Esophagus muscularis mucosa (tissue), 4 donors: Measurements from ENCODE around the gene TBC1D16. TPM values are rescaled to one million over a fixed set of nuclear protein-coding genes. Genes with fewer than 3 reads are reported as not detected.
A peak's percentile ranks its signal among the peaks of the same experiment; 100 is the strongest.

Source experiments
- DNase-seq: peaks from one replicate; pipeline ENCODE4 v3.0.0-alpha.2; 2017; ENCODE audit errors: extremely low spot score
- H3K27ac ChIP-seq, 4 donors: fragments of 200-600 bp; sonication (generic); replicated peaks in 1 of 4; 1 replicate in 3 of 4; 2 replicates in 1 of 4; pipeline ENCODE4 v1.5.1; 2016 to 2019; ENCODE audit warnings: mild to moderate bottlenecking in 1 of 4
- H3K27me3 ChIP-seq, 4 donors: fragments of 200-600 bp; sonication (generic); one replicate each; pipeline versions ENCODE4 v1.5.1 to v1.6.0; 2016 to 2019
- H3K36me3 ChIP-seq, 4 donors: fragments of 200-600 bp; sonication (generic); one replicate each; pipeline ENCODE4 v1.5.1; 2016 to 2019
- H3K4me1 ChIP-seq, 4 donors: fragments of 200-600 bp; sonication (generic); one replicate each; pipeline ENCODE4 v1.5.1; 2016 to 2019
- H3K4me3 ChIP-seq, 4 donors: fragments of 200-600 bp; sonication (generic); 1 replicate in 2 of 4; 2 replicates in 2 of 4; pipeline ENCODE4 v1.5.1; 2016 to 2019; ENCODE audit warnings: mild to moderate bottlenecking in 4 of 4, moderate library complexity in 1 of 4
- H3K9me3 ChIP-seq, 4 donors: fragments of 200-600 bp; sonication (generic); 1 replicate in 3 of 4; 2 replicates in 1 of 4; pipeline ENCODE4 v1.5.1; 2016 to 2019
- EP300 ChIP-seq: sonication (generic); formaldehyde crosslinking; IDR thresholded peaks from one replicate; pipeline ENCODE4 v1.6.1; 2017; ENCODE audit warnings: antibody characterized with exemption
- POLR2A ChIP-seq: fragments of 450-650 bp; IDR thresholded peaks from one replicate; pipeline ENCODE4 v1.6.1; 2017; ENCODE audit warnings: antibody characterized with exemption, moderate library complexity, mild to moderate bottlenecking, low read depth
- POLR2AphosphoS5 ChIP-seq, 2 donors: sonication (generic); formaldehyde crosslinking; IDR thresholded peaks; one replicate each; pipeline ENCODE4 v1.6.1; 2017; ENCODE audit warnings: antibody characterized with exemption in 2 of 2
- WGBS: methylation state at CpG from one replicate; pipeline ENCODE4 v1.1.5; 2018; 5-methylcytosine and 5-hydroxymethylcytosine counted together
- intact Hi-C: fragments of 100-400 bp; cut with DNase I; formaldehyde crosslinking; loops from one replicate; pipeline ENCODE4 v1.15.1; 2023
- total RNA-seq, 4 donors: library from RNA; depleted of rRNA; stranded (reverse); fragments of >200 nt; gene quantifications; one replicate each; pipeline versions ENCODE4 v1.1.0 to v1.2.1, GENCODE V29; 2016
- TF ChIP-seq, protein P1 (sequence below), 3 experiments: fragments of 200-600 bp in 2 of 3; fragments of 450-650 bp in 1 of 3; sonication (generic) in 2 of 3; IDR thresholded peaks; one replicate each; pipeline ENCODE4 v1.5.1; 2017 to 2019; ENCODE audit warnings: antibody characterized with exemption in 3 of 3, mild to moderate bottlenecking in 2 of 3, moderate library complexity in 1 of 3

TBC1D16 gene
- total RNA-seq, 4 donors from 2014 or later, result 30.3 to 37.4 (median 33.2) TPM

DNA sequence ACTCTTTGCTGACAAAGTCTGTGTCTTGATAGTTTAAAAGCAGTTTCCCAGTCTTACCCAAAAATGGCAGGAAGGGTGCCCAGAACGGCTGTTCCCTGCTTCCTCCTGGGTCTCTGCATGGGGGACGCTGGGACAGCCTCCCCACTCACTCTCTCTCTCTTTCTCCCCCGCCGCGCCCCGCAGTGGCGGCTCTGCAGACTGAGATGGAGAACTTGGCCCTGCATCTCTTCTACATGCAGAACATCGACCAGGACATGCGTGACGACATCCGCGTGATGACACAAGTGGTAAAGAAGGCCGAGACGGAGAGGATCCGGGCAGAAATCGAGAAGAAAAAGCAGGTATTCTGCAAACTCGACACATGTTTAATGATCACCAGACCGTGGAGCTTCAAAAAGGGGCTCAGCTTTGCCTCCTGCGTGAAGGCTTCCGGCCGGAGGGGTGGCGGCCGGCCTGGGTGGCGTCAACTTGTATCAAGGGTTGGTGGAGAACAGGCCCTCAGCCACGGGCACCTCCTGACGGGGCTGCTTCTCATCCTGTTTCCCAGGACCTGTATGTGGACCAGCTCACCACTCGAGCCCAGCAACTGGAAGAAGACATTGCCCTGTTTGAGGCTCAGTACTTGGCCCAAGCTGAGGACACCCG, 22.8 kb upstream of the TBC1D16 start:
- Histone ChIP-seq H3K4me3 (no peak overlapping the region), H3K4me1 (peaks cover 0 to 11% (median 3%) of the 10 kb centered on the region in 4 donors), H3K9me3 (no peaks in the 10 kb centered on the region), H3K36me3 (peaks cover 0 to 21% (median 11%) of the 10 kb centered on the region in 4 donors), H3K27me3 (no peaks in the 10 kb centered on the region), H3K27ac (no peak overlapping the region)
- intact Hi-C loops, result no loop called here
- 93% methylated on average over 26 of the region's 28 CpGs for WGBS
- no peak for DNase-seq
- TF ChIP-seq, protein P1, sequence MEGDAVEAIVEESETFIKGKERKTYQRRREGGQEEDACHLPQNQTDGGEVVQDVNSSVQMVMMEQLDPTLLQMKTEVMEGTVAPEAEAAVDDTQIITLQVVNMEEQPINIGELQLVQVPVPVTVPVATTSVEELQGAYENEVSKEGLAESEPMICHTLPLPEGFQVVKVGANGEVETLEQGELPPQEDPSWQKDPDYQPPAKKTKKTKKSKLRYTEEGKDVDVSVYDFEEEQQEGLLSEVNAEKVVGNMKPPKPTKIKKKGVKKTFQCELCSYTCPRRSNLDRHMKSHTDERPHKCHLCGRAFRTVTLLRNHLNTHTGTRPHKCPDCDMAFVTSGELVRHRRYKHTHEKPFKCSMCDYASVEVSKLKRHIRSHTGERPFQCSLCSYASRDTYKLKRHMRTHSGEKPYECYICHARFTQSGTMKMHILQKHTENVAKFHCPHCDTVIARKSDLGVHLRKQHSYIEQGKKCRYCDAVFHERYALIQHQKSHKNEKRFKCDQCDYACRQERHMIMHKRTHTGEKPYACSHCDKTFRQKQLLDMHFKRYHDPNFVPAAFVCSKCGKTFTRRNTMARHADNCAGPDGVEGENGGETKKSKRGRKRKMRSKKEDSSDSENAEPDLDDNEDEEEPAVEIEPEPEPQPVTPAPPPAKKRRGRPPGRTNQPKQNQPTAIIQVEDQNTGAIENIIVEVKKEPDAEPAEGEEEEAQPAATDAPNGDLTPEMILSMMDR (IDR thresholded peaks at IDR 0.05), result no peak
- TF ChIP-seq EP300 (no peak), POLR2AphosphoS5 (IDR thresholded peaks at IDR 0.05) (no peak), POLR2A (no peak)

DNA sequence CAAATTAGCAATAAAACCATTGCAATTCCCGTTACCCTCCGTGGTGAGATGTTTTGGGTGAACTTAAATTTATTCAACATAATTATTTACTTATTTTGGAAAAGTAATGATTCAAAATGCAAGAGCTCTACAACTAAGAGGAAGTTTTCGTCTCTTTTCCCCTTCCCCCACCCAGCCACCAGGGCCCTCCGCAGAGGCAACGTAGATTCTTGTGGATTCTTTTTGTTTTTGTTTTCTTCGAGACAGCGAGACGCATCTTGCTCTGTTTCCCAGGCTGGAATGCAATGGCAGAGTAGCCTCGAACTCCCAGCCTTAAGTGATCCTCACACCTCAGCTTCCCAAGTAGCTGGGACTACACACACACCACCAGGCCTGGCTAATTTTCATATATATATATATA, 19.9 kb upstream of the TBC1D16 start:
- no peak overlapping the region for H3K4me3 ChIP-seq
- peaks cover 0 to 30% (median 19%) of the 10 kb centered on the region in 4 donors for H3K36me3 ChIP-seq
- no peak for DNase-seq
- no peak overlapping the region for H3K27ac ChIP-seq
- WGBS, result 92% methylated on average over 9 of the region's 9 CpGs
- no peaks in the 10 kb centered on the region for H3K27me3 ChIP-seq
- intact Hi-C loops, result no loop called here
- H3K4me1 ChIP-seq, result peaks cover 0 to 9% (median 3%) of the 10 kb centered on the region in 4 donors
- TF ChIP-seq POLR2AphosphoS5 (IDR thresholded peaks at IDR 0.05) (no peak), POLR2A (no peak), EP300 (no peak)
- TF ChIP-seq, protein P1 (IDR thresholded peaks at IDR 0.05), result no peak
- H3K9me3 ChIP-seq, result no peaks in the 10 kb centered on the region

DNA sequence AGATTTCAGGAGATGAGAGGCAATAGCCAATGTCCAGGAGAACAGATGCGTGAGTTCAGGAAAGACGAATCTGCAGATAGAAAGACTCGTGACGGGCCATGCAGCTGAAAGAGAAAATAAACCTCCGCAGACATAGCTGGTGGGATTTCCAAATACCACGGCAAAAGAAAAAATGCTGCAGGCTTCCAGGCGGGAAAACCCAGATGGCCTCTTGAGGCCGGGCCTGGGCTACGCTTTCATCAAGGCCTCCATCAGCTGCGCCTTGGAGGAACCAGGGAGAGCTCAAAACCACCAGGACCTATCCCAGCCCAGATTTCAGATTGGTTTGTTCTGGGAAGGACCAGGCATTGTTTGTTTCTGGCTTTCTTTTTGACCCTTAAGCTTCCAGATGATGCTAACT, 17.4 kb upstream of the TBC1D16 start:
- H3K27me3 ChIP-seq, result no peaks in the 10 kb centered on the region
- H3K9me3 ChIP-seq, result no peaks in the 10 kb centered on the region
- no peak for DNase-seq
- TF ChIP-seq EP300 (no peak), POLR2AphosphoS5 (IDR thresholded peaks at IDR 0.05) (no peak), POLR2A (no peak)
- TF ChIP-seq, protein P1 (IDR thresholded peaks at IDR 0.05), result no peak
- H3K36me3 ChIP-seq, result peaks cover 5 to 38% (median 25%) of the 10 kb centered on the region in 4 donors
- H3K27ac ChIP-seq, result peak overlapping the region in 1 of 4 donors; percentile 41
- no peak overlapping the region for H3K4me3 ChIP-seq
- peaks cover 0 to 9% (median 3%) of the 10 kb centered on the region in 4 donors for H3K4me1 ChIP-seq
- intact Hi-C loops, result no loop called here
- WGBS, result 82% methylated on average over 10 of the region's 10 CpGs

DNA sequence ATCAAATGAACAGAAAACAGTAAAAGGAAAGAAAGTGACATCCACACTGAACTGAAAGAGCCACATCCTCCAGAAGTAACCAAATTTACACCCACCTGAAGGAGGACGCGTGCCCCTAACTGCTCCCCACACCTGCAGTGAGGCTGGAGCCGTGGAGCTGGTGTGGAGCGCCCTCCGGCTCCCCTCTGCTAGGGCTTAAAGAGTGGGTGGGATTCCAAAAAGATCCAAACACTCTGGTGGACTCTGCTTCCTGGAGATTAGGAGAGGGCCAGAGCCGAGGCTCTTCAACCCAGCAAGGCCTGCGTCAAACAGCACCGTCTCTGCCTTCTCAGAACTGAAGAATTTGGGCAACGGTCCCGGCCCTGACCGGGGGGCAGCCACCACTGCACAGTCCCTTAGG, 16.0 kb upstream of the TBC1D16 start:
- DNase-seq, result no peak
- no peak overlapping the region for H3K27ac ChIP-seq
- no peak overlapping the region for H3K4me3 ChIP-seq
- TF ChIP-seq, protein P1 (IDR thresholded peaks at IDR 0.05), result no peak
- TF ChIP-seq POLR2AphosphoS5 (IDR thresholded peaks at IDR 0.05), result no peak
- peaks cover 0 to 9% (median 3%) of the 10 kb centered on the region in 4 donors for H3K4me1 ChIP-seq
- peaks cover 5 to 42% (median 31%) of the 10 kb centered on the region in 4 donors for H3K36me3 ChIP-seq
- 94% methylated on average over 11 of the region's 11 CpGs for WGBS
- H3K9me3 ChIP-seq, result no peaks in the 10 kb centered on the region
- intact Hi-C loops, result no loop called here
- no peaks in the 10 kb centered on the region for H3K27me3 ChIP-seq

DNA sequence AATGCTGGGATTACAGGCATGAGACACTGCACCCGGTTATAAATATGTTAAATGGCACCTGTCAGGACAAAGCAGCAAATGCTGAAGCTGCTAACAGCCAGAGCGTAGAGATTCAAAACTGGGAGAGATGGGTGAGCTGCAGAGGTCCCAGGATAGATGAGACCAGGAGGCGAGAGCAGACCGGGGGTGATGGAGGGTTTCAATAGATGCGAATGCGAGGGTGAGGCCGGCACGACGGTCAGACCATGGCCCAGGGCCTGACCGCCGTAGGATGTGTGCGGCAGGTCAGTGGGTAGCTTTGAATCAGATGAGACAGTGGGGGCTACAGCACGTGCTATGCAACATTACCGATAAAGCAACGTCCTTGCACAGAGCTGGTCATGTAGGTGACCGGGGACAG, 15.0 kb upstream of the TBC1D16 start:
- Histone ChIP-seq H3K4me1 (peaks cover 0 to 9% (median 3%) of the 10 kb centered on the region in 4 donors), H3K27me3 (no peaks in the 10 kb centered on the region), H3K4me3 (no peak overlapping the region), H3K27ac (no peak overlapping the region), H3K9me3 (no peaks in the 10 kb centered on the region), H3K36me3 (peaks cover 5 to 42% (median 31%) of the 10 kb centered on the region in 4 donors)
- DNase-seq, result no peak
- 87% methylated on average over 16 of the region's 16 CpGs for WGBS
- intact Hi-C loops, result no loop called here
- TF ChIP-seq EP300, result no peak
- TF ChIP-seq, protein P1 (IDR thresholded peaks at IDR 0.05), result no peak
- TF ChIP-seq POLR2AphosphoS5 (IDR thresholded peaks at IDR 0.05), result no peak
- no peak for TF ChIP-seq POLR2A
